DMS53 (cell line): Measurements from ENCODE around the gene RPL36.
"Not testable (repeated sequence)": the region's sequence is repeated elsewhere in the genome, so short reads cannot be mapped to it uniquely, and the experiment has no call there.

Experiments used
- DNase-seq: peaks from one replicate; lab custom pipeline; 2025; lab: John Stamatoyannopoulos, UW

RPL36 gene

DNA sequence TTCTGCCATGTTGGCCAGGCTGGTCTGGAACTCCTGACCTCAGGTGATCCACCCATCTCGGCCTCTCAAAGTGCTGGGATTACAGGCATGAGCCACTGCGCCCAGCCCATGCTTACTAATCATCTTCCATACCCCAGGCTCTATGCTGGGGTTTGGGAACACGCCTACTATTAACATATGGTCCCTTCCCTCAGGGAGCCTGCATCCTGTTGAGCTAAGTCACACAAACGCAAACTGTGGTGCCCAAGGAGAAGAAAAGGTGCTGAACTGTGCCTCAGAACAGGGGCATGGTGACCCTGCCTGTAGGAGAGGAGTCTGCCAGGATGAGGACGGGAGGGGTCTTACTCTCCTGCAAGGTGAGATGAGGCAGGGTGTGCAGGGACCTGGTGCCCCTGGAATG is 15.4 kb upstream of the RPL36 start:
- no peak for DNase-seq

- no peak for DNase-seq
These were observed 13.9 kb upstream of the RPL36 start for GRCh38 chr19:5676105-5676771.

DNA sequence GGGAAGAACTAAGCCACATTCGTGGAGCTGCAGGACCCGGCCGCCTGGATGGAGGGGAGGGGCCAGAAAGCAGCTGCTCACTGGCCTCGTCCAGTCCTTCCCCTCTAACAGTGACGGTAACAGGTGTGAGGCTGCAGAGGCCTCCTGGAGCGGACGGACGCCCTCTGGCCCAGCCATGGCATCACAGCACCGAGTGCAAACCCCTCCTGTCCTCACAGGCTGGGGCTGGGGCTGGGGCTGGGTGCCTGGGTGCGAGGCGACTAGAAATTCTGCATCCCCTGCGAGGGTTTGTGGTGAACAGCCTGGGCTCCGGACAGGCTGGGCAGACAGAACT is 13.4 kb upstream of the RPL36 start:
- peak; percentile 40 for DNase-seq

DNA sequence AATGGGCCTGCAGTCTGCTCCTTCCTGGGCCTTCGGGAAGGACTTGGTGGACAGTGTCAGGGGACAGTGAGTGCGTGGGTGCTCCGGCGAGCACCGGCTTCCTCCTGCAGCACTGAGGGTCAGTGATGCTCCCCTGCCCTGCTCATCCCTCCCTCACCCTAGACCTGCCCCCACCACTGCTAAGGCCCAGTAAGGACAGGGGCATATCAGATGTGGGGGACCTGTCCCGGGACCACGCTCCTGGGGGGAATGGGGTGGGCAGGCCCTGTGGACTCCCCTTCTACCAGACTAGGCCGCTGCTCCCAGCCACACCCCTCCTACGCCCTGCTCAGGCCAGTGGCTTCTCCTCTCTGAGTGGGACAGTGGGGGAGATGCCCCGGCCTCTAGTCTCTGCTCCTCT is 13.0 kb upstream of the RPL36 start:
- no peak for DNase-seq

DNA sequence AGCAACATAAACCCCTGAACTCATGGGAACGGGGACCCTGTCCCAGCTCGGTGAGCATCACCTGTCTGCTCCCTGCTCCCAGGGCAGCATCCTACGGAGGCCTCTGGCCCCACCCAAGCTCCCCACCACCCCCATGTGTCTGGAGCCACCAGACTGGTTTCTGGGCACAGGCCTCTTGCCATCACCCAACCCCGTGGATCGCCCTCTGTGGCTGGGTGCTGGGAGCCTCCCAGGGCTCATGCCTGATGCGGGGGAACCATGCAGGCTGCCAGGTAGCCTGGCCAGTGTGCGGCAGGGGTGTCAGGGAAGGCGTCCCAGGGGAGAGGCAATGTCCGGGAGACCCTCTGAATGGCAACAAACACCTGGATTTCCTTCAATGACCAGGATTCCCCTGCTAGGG is 12.5 kb upstream of the RPL36 start:
- DNase-seq, result no peak

DNA sequence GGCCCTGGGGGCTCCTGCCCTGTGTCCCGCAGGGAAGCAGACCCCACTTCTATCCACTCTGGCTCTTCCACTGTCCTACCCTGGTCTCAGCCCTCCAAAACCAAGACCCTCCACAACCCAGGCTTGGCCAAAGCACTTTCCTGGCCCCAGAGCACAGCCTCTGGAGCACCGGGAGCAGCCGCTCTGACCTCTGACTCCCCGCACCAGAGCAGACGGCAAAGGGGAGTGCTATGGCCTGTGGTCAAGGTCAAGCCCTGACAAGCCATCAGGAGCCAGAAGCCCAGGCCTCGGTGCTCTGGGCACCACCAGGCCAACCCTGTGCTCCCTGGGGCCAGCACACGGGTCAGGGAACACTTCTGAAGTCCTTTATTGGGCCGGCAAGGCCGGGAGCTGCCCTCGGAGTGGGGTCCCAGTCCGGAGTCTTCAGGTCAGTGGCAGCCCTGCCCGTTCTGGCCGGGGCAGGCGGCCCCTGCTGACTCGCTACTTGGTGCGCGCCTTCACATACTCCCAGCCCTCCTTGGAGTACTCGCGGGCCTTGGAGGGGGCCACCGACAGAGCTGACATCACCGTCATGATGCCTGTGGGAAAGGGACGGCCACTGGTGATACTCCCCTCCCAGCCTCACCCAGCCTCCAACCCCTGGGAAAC is 11.9 kb upstream of the RPL36 start:
- DNase-seq, result no peak

- DNase-seq, result no peak
These were observed 10.6 kb upstream of the RPL36 start for GRCh38 chr19:5679289-5680083.

GRCh38 chr19:5680084-5680436 is 10.0 kb upstream of the RPL36 start:
- DNase-seq, result peak; percentile 50

- peak; percentile 98 for DNase-seq
These were observed 9.4 kb upstream of the RPL36 start, which contains the start of the genes HSD11B1L and MICOS13 for GRCh38 chr19:5680437-5681368. Gene HSD11B1L, plus strand, starts transcription at chr19:5681027. Its CDS starts 3,806 bp downstream, at chr19:5684833. Gene MICOS13, minus strand, starts transcription at chr19:5680516. Its CDS starts 30 bp downstream, at chr19:5680486.

GRCh38 chr19:5681391-5682106 is 8.5 kb upstream of the RPL36 start:
- DNase-seq, result no peak

- DNase-seq, result no peak
These were observed 8.0 kb upstream of the RPL36 start for GRCh38 chr19:5682107-5682482.

DNA sequence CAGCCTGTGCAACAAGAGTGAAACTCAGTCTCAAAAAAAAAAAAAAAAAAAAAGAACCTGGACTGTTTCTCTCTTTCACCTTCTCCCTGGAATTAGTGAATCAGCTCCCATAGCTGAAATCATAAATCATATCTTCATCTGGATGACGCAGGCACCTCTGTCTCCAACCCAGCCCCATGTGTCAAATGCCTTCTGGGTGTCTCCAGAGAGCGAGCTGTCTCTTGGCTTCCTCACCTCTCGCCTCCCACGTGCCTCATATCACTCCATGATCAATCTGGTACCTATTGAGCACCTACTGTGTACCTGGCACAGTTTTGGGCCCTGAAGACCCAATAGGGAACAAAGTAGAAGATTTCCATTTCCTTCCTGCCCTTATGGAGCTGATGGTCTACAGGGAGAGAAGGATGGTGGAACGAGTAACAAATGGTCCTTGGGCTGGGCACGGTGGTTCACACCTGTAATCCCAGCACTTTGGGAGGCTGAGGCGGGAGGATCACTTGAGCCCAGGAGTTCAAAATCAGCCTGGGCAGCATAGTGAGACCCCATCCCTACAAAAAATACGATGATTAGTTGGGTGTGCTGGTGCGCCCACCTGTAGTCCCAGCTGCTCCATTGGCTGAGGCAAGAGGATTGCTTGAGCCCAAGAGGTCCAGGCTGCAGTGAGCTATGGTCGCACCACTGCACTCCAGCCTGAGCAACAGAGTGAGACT is 6.8 kb upstream of the RPL36 start:
- no peak for DNase-seq

DNA sequence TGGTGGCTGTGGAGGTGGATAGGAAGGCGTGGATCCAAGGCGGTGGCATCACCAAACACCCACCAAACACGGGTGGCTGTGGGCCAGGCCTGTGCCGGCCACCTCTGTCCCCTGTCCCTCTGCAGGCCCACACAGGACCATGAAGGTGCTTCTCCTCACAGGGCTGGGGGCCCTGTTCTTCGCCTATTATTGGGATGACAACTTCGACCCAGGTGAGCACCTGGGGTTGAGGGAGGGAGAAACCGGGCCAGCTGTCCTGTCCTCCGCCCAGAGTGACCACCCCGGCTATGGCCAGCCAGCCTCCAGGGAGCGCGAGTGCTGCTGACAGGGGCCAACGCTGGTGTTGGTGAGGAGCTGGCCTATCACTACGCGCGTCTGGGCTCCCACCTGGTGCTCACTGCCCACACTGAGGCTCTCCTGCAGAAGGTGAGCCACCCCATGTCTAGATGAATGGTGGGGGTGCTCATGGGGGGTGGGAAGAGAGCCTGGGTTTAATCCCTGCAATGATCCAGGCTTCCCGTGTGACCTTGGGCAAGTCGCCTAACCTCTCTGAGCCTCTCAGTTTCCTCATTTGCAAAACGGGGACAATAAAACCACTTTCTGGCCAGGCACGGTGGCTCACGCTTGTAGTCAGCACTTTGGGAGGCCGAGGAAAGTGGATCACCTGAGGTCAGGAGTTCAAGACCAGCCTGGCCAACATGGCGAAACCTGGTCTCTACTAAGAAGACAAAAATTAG is 5.2 kb upstream of the RPL36 start:
- no peak for DNase-seq

DNA sequence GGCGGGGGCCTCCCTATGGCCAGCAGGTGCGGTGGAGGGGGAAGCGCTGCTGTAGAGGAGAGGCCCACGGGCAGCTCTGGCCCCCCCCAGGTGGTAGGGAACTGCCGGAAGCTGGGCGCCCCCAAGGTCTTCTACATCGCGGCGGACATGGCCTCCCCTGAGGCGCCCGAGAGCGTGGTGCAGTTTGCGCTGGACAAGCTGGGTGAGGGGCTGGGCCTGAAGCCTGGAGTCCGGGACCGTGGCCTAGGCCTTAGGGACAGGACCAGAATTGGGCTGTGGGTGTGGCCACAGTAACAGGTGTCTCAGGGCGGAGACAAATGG is 3.8 kb upstream of the RPL36 start:
- DNase-seq, result no peak

- DNase-seq, result peak; percentile 93
These were observed 3.3 kb upstream of the RPL36 start for GRCh38 chr19:5686647-5687359.

DNA sequence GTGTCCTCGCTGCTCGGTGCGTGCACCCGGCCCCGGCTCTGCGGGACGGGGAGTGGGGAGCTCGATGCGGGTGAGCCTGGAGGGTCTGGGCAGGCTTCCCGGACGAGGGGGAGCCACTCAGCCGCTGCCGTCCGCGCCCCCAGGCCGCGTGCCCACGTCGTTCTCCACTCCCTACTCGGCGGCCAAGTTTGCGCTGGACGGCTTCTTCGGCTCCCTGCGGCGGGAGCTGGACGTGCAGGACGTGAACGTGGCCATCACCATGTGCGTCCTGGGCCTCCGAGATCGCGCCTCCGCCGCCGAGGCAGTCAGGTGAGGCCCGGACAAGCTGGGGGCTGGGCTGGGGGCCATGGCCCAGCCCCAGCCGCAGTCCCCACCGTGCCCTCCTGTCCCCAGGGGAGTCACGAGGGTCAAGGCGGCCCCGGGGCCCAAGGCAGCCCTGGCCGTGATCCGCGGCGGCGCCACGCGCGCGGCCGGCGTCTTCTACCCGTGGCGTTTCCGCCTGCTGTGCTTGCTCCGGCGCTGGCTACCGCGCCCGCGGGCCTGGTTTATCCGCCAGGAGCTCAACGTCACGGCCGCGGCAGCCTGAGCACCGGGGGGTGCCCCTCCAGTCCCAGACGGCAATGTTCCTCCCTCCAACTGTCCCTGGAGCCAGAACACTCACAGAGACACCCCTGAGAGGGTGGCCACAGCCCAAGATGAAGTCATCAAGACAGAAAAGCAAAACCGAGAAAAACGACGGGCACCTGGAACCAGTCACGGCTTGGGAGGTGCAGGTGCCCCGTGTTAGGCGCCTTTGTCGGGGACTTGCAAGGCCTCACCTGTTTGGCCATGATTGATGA is 2.5 kb upstream of the RPL36 start:
- peak; percentile 48 for DNase-seq

- DNase-seq, result not testable (repeated sequence)
These were observed 1.7 kb upstream of the RPL36 start for GRCh38 chr19:5688262-5688881.
